Stimulated activated CD4-positive, alpha-beta T cell treated with anti-CD3 and anti-CD28 coated beads, Interleukin-1b, Interleukin-23, amount 100 ng/mL, for 4 hours (primary cell): ENCODE results near the gene SLC6A6.

ENCODE experiments used
- DNase-seq, 2 donors: peaks; one replicate each; pipeline ENCODE4 v3.0.0-alpha.2; 2020; ENCODE audit warnings: low read depth in 2 of 2

SLC6A6 gene

DNA sequence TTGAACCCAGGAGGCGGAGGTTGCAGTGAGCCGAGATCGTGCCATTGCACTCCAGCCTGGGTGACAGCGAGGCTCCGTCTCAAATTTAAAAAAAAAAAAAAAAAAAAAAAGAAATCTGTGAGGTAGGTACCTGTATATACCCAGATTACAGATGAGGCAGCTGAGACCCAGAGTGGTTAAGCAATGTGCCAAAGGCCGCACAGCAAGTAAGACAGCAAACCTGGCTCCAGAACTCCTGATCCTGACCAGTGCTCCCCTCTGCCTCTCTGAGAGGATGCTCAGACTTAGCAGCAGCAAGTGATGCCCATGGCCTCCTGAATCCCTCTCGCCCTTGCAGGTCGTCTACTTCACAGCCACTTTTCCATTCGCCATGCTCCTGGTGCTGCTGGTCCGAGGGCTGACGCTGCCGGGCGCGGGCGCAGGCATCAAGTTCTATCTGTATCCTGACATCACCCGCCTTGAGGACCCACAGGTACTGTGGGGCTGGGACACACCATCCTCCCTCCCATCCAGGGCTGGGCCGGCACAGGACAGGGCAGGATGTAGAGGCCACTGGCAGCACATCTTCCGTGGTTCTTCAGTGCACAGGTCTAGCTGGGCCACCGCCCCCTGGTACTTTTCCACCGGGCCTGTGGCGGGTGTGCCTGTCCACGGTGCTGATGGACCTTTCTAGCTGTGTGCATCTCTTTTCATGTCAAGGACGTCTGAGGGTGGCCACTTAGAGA is 63.9 kb downstream of the SLC6A6 start:
- DNase-seq = no peak

DNA sequence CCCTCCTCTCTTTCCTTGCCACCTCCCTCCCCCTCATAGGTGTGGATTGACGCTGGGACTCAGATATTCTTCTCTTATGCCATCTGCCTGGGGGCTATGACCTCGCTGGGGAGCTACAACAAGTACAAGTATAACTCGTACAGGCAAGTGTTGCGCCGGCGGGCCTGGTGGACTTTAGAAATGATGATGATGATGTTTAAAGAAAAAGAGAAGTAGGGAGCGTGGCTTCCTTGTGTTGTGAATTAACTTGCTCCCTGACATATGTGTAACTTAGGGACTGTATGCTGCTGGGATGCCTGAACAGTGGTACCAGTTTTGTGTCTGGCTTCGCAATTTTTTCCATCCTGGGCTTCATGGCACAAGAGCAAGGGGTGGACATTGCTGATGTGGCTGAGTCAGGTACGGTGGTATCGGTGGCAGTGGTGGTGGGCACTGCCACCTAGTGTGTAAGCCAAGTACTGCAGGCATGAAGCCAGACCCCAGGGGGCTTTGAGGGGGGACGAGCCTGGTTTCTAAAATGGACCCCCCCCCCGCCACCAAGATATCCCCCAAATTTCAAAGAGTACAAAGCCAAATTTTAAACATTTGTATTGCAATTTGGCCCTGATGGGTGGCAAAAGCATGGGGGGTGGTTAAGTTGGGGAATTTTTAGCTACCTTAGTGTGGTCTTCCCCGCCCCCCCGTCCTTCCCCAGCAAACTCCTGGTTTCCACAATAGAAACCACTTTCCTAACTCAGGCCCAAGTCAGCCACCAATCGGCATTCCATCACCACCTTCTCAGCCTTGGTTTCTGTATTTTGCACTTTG is 65.6 kb downstream of the SLC6A6 start:
- peak; percentile 40 to 42 for DNase-seq

DNA sequence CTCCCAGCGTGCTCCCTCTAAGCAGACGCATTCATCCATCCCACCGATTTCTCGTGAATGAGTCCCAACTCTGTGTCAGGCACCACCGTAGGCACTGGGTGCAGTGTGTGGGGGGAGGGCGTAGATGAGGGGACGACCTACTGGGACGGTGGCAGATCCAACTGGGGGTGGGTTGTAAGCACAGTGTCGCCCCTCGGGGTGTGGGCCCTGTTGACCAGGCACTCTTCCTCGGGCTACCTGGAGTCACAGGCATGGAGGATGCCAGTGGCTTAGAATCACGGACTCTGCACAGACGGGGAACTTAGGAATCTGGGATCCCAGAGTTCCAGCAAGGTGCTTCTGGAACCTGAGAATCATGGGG is 66.2 kb downstream of the SLC6A6 start:
- DNase-seq = no peak

DNA sequence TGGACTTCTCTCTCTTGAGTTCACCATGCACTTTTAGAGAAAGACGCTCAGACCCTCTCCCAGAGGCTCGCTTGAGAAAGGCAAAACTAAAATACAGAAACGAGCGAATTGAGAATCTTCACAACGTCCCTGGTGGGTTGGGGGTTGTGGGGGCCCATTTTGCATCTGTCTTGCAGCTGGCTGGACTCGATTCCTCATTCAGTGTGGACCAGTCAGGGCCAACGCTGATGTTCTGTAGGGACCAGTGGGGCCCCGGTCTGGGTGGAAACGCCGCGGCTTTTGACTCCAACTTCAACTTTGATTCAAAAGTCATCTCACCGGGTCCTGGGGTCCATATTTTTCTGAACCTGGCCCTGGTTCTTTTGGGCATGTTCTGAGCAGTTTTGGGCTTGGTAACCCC is 68.1 kb downstream of the SLC6A6 start:
- DNase-seq = no peak

DNA sequence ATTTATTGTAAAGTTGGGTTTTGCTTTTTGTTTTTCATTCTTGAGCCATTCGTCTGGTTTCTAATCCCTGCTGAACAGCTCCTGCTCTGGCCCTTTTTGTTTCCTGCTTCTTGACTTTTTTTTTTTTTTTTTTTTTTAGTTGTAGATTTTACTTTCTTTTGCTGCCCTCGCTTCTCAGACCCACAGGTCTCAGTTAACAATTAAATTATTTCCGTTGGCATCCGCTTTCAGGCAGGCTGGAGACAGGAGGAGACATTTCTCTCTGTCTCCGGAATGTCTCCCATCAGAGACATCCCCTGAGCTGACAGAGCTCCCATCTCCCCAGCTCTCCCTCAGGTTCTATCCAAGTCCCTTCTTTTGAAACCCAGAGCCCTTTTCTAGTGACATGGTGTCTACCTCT is 68.6 kb downstream of the SLC6A6 start:
- no peak for DNase-seq

DNA sequence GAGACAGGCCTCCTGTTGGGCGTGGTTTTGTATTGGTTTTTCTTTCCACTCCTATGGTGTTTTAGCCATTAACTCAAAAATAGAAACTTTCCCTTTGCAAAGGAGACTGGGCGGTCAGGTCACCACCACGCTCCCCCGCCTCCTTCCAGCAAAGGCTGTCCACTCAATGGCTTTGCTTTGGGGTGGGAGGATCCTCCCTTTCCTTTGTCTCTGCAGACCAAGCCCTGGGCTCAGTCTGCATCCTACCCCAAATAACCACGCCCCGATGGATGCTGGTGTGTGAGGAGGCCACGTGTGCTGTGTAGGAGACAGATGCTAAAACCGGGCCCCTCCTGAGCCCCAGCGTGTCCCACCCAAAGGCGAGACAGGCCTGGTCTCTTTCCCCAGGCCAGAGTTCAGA is 69.3 kb downstream of the SLC6A6 start:
- no peak for DNase-seq

DNA sequence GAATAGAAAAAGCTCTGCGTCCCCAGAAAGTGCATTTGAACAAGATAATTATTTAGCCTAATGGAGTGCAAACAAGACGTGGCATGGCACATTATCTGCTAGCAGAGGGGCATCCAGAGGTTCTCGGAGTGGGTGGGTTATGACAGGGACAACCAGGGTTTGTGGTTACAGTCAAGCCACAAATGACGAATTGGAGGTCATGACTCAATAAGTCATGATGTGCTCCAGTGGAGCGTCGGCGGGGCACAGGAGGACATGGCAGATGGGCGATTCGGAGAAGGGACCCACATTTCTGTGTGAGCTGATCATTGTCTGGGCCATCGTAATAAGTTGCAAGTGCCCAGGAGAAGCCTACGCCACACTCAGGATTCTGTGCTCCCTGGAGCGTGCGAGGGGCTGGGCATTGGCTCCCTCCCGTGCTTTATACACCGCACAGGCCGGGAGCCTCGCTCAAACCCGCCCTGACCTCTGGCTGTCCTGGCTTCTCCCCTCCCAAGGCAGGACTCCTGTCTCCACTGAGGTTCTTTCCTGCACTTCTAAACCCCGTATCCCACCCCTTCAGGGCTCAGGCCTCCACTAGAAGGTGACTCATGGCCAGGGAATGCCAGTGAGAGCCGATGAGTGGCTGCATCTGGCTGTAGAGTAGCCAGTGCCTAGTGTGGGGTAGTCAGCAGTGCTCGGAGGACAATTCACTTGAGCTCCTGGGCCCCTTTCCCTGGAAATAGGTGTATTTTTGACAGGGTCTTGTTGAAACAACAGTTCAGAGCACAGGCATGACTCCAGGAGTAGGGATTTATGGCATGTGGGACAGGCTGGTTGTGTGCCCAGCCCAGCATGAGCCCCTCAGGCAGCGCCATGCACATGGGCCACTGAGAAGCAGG is 70.3 kb downstream of the SLC6A6 start:
- DNase-seq = no peak

DNA sequence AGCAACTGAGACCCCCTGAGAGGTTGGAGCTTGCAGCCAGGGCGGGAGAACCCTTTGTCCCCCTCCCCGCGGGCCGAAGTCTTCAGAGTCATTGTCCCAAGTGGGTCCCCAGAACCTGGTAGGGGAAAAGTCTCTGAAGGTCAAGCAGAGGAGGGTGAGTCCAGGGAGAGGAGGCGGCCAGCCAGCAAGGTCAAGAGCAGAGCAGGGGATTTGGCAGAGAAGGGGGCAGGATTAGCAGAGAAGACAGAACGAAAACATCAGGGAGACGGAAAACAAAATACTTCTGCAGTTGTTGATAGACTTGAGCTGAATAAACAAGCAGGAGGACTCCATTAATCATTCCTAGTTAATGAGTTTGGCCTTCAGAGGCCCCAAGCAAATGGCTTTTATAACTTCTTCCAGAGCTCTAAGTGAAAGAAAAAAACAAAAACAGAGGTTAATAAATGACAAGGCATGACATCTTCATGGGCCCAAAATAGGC is 71.0 kb downstream of the SLC6A6 start:
- no peak for DNase-seq

DNA sequence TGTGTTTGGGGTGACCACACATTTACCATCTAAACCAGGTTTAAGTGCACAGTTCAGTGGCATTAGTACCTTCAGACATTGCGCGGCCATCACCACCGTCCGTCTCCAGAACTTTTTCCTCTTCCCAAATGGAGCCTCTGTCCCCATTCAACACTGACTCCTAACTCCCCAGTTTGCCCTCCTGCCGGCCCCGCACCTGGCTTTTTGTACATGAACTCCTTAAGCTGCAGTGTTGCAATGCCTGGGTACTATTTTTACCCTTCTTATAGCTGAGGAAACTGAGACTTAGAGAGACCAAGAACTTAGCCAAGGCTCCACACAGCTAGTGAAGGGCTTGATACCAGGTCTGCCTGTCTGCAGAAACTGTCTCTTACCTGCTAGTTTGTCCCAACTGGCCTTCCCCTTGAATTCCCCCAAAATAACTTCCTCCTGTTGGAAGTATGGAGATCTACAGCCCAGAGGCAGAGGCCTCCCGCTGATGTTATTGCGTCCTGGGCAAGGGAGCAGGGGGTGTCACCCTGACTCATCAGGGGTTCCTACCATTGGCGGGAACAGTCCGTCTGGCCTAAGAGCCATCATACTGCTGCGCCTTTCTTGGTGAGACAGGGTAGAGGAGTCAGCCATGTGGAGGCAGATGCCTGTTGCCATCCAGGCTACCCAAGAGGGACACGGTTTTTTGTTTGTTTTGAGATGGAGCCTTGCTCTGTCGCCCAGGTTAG is 72.1 kb downstream of the SLC6A6 start:
- DNase-seq = no peak

DNA sequence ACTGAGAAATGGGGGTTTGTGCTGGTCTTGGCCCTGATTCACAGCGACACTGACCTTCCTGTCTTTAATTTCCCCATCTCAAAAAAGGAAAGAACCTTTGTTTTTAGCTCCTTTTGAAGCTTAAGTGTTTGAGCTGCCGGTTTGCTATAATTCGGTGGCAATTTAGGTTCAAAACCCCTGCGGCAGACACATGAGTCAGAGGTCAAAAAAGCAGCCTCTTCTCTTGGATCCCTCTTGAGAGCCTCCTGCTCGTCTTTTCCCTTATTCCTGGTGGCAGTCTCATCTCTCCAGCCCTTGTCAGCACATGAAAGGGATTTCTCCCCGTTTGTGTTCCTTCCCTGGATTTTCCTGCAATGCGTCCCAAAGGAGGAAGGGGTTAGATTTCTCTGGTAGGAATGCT is 73.2 kb downstream of the SLC6A6 start:
- DNase-seq = no peak

DNA sequence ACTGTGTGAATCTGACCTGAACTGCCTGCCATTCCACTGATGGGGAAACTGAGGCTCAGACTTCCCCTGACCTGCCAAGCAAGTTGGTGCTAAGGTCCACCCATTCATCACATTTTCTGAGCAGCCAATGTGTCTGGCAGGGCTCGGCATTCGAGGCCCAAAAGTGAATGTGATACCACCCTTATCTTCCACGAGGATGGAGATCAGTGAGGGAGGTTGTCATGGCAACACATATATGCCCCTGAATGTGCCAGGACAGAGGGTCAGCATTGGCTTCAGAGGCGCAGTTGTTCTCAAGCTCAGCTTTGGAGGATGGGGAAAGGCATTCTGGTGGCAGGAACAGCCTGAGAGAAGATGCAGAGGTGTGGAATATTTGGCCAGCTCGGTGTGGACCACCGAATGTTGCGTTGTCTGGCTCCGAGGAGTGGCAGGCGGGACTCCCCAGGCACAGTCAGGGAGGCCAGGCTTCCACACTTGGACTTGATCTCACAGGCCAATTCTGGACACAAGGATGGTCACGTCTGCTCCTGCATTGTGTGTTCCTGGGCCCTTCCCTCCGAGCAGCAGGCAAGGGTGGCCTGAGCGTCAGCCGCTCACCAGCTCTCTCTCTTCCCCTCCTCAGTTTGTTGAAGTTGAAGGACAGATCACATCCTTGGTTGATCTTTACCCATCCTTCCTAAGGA is 74.3 kb downstream of the SLC6A6 start:
- no peak for DNase-seq

DNA sequence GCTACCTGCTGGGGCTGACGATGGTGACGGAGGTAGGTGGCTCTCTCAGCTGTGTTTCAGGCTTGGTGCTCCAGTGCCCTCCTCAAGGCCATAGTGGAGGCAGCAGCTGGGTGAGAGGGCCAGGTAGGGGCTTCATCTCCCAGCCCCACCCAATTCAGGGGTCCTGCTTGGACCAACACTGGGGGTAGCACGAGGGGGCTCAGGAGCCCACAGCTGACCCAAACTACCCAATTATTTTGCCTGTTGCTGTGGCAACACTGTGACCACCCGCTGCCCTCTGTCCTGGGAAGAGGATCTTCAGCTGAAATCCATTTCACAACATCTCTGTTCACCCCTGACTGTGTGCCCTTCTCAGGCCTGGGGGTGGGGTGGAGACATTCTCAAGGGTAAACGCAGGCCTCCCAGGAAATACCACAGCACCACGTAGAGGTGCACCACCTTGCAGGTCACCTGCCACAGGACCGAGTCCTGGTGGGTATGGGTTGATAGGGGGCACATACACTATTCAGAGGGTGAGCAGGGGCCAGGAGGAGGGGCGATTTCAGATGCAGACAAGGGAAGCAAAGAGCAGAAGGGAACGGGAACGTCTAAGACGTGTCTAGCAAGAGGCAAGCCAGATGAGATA is 75.0 kb downstream of the SLC6A6 start:
- DNase-seq = no peak

DNA sequence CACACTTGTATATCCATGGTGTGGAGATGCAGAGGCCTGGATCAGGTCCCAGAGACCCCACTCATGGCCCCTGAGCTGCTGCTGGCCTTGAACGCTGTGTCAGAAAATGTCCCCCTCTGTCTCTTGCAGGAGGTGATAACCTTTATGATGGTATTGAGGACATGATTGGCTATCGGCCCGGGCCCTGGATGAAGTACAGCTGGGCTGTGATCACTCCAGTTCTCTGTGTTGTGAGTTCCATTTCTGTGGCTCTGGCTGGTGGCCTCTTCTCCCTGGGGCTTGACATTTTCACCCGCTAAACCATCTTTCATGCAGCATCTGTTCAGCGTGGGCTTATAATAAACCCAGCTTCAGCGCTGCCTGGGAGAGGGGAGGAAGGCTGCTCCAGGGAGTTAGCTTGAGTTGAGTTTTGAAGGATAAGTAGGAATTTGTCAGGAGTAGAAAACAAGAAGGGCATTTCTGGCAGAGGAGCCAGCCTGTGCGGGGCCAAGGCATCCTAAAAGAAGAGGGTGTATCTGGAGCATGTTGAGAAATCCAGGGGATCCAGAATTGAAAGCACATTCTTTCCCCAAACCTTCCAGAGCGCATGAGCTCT is 76.6 kb downstream of the SLC6A6 start:
- no peak for DNase-seq

DNA sequence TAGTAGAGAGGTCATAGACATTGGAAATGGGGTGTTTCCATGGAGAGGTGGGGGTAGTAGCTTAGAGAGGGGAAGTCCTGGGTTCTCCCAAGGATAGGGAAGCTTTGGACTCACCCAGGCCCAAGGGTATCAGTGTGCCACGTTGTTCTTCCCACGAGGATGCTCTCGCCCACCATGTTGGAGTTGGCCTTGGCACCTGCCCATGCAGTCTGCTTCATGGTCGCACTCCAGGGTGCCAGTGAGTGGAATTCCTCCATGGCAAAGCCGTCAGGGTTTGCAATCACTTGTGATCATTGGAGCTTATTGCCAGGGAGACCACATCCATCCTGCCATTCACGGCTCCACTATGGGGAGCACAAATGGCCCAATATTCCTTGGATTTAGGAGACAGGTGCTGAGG is 77.2 kb downstream of the SLC6A6 start:
- no peak for DNase-seq

DNA sequence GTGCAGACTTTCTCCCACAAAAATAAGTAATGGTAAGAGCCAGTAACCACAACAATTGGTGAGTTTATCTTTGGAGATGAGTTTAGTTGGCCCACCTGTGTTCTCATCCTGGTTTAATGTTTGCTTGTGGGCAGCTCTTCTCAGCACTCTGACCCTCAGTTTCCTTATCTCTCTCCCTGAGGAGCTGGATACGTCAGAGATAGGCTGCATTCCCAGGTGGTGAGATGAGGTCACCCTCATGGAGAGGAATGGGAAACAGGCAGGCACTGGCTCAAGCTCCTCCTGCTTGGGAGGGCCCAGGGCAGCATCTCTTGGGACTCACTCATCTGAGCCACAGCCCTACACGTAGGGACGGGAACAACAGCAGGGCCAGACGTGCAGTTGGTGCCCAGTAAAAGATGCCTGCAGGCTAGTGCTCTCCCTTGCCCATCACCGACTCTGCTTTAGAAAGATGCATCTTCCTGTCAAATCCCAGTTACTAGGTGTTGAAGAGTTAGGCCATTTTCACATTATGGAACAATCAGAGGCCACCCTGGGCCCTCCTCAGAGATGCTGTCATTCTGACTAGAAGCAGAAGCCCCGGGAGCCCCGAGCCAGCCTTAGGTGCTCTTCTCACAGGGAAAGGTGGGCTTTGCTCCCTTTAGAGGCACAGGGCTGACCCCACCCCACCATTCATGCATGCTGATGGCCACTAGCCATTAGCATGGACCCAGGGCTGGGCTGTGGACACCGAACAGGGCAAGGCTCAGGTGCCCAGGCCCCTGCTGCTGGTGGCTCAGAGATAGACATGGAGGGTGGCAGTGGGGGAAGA is 78.0 kb downstream of the SLC6A6 start:
- DNase-seq = no peak

DNA sequence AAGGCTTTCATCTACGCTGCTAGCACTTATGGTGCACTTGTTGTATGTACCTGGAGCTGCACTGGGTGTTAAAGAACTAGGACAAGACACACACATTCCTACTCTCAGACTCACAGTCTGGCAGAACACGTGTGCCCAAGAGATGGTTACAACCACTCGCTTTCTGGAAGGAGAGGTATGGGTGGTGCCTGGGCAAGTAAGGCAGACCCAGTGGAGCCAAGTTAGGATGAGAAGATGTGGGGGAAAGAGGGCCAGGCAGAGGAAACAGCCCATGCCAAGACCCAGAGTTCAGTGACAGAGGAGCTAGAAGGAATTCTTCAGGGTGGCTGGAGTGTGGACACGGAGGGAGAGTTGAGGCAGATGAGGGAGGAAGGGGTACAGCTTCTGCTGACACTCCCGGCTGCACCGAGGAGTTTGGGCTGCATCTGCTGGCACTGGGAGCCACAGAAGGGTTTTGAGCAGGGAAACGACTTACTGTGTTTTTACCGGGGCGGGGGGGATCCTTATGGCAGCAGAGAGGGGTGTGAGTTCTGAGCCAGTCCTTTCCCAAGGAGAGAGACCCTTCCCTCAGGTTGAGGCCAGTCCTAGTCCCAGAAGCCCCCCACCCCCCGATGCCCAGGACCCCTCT is 78.7 kb downstream of the SLC6A6 start:
- no peak for DNase-seq

DNA sequence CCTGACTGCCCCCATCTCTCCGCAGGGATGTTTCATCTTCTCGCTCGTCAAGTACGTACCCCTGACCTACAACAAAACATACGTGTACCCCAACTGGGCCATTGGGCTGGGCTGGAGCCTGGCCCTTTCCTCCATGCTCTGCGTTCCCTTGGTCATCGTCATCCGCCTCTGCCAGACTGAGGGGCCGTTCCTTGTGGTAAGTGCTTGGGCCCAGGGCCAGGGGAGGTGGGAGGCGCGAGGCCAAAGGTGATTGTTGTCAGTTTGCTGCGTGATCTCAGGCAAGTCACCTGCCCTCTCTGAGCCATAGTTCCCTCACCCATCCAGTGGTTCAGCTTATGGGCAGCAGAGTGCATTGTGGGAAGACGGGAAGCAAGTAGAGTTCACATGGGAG is 79.2 kb downstream of the SLC6A6 start:
- DNase-seq = no peak

DNA sequence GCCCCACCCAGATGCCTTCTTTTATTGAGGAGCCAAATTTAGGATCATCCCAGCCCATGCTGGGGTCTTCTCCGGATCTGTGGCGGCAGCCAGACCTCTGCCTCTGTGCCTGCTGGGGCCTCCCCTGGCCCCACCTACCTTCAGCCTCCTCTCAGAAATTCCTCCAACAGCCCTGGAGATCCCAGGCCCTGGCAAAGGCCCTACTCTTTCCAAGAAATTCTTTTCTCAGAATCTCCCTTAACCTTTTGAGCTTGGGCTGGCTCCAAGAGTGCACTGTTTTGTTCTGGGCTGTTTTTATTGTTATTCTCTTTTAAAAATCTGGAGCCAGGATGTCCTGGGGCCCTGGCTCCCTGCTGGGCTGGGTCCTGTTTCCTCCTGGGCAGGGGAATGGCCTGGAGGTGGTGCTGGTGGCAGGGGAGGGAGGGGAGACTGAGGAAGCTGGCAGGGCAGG is 79.9 kb downstream of the SLC6A6 start:
- DNase-seq = no peak

DNA sequence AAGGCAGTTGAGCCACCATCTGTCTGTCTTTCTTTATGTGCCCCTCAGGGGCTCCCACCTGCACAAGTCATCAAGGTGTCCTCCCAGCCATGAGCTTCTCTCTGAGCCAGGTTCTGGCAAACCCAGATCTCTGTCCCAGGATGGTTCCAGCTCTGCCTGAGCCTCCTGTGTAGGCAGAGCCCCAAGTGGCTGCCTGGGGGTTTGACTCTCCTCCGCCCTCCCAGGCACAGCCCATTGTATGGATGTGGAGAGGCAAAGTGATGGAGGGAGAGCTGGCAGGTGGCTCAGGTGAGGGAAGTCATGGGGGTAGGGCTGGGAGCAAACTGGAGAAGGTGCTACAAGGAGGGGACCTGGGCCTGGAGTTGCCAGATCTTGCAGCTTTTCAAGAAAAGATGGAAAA is 80.9 kb downstream of the SLC6A6 start:
- no peak for DNase-seq
